ENCODE measurements around the gene MAML2.

GRCh38 chr11:96103102-96103501 is 239.9 kb downstream of the MAML2 start:
- no peak for TF ChIP-seq CTCF (IDR thresholded peaks at IDR 0.05; ENCODE audit: low read length)
- TF ChIP-seq EZH2phosphoT487 (IDR thresholded peaks at IDR 0.05; ENCODE audit: low read length) = no peak

All from MM.1S (cell line).